ENCODE results near the gene GFM2.
"Not testable (repeated sequence)": the region's sequence is repeated elsewhere in the genome, so short reads cannot be mapped to it uniquely, and the experiment has no call there.

The GFM2 gene

DNA sequence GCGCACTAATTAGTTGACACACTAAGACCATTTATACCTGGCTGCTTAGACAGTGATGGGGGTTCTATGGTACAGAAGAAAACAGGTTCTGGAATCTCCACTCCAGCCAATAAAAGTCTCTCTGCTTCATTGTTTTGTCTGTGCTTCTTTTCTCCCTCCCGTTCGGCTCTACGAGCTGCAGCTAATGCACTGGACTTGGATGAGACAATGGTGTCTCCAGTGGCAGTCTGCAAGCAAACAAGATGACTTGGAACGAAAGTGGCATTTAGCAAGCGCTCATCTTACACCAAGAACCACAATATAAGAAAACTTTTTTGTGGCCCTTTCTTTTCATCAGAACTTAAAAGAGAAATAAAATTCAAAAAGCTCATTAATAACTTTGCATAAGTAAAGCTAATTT lies 30.2 kb downstream of the GFM2 start:
- no peak for DNase-seq (ENCODE audit: low read depth)
- H3K4me3 ChIP-seq (ENCODE audit: low read depth, low read length) = no peak overlapping the region

DNA sequence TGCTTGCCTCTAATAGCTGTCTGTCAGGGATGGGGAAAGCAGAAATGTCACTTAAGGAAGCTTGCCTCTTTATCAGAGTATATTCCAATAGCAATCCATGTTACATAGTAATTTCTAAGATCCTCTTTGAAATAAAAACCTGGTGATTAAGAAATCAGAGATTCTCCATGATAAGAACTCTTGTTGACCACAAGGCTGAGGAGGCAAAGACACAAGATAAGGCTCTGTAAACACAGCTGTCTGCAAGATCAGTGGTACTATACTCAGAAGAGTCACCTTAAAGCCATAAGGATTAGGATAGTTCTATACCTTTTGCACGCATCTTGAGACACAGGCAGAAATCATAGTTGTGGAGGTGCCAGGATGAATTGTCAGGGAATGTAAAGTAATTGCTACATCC lies 41.6 kb downstream of the GFM2 start:
- DNase-seq (ENCODE audit: low read depth) = no peak
- H3K4me3 ChIP-seq (ENCODE audit: low read depth, low read length) = no peak overlapping the region

DNA sequence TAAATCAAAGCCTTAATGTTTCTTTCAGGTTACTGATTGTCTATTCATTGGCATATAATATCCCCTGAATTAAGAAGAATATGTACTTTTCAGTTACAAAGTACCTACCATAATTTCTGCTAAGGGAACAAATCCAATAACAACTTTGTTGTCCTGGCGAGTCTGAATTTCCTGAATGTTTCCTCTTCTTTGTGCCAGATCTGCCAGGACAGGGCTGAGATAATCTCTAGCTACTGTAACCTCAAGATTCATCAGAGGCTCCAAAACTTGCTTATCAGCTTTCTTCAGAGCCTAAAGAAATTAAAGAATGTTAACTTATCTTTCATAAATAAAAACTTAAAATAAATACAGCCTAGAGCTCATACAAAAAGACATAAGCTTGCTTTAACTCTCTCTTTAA lies 44.6 kb downstream of the GFM2 start:
- DNase-seq (ENCODE audit: low read depth) = no peak
- H3K4me3 ChIP-seq (ENCODE audit: low read depth, low read length) = no peak overlapping the region

DNA sequence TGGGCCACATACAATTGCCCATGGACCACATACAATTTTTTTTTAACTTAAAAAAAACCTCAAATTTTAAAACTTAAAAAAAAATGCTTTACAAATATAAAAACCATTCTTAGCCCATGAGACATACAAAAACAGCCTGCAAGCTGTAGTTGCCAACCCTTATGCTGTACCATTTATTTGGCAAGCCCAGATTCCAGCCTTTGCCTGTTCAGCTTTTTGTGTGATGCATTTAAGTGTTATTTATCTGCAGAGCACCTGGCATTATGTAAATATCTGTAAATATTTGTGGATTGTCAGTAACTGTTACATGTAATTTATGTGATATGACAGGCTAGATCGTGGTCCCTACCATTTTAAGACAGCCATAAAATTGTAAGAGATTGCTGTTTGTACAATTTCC lies 49.3 kb downstream of the GFM2 start:
- H3K4me3 ChIP-seq (ENCODE audit: low read depth, low read length) = no peak overlapping the region

DNA sequence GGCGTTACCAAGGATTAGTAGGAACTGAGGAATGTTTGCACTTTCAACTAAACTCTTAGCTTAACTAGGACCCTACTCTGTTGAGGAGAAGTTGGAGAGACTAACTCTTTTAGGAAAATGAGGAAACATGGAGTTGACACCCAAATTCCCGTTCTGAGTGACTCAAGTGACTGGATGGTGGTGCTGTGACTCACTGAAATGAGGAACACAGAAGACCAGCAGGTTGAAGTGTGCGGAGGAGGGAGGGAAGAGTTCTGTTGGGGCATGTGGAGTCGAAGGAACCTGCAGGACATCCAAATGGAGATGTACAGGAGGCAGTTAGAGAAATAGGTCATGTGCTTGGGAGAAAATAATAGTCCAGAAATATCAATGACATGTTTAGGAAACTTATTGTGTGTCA lies 73.7 kb downstream of the GFM2 start:
- no peak for DNase-seq (ENCODE audit: low read depth)
- H3K4me3 ChIP-seq (ENCODE audit: low read depth, low read length) = no peak overlapping the region

More for the DNA sequence above, 49.3 kb downstream of the GFM2 start:
- no peak for DNase-seq (ENCODE audit: low read depth)

DNA sequence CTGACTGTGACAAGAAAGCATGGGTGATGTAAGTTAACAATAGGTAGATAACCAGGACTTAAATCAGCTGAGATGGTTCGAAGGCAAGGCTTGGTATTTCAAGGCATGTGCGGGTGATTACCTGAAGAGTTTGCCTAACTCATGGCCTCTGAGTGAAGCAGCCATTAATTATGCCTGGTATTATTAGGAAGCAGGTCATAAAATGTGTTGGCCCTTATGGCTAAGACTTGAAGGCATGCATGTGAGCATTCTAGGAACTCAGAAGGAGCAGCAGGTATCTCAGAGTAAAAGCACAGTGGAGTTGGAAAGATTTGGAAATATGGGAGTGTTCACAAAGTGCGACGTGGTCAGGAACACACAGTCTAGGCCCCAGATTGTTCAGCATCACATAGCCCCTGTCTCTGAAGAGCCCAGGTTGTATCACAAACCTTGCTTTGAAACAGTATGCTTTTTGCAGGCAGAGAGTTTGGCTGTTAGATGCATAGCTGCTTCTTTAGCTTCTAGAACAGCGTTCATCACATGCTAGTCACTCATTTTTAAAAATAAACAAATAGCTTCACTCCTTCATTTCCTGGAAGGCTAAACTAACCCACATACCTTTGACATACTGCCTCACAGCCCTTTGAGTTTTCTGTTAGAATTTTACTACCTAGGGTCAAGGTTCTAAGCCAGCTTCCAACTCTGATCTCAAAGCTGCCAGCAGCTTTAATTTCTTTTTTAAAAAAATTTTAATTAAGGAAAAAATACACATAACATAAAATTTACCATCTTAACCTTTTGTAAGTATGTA lies 79.8 kb downstream of the GFM2 start:
- DNase-seq (ENCODE audit: low read depth) = no peak
- no peak overlapping the region for H3K4me3 ChIP-seq (ENCODE audit: low read depth, low read length)

DNA sequence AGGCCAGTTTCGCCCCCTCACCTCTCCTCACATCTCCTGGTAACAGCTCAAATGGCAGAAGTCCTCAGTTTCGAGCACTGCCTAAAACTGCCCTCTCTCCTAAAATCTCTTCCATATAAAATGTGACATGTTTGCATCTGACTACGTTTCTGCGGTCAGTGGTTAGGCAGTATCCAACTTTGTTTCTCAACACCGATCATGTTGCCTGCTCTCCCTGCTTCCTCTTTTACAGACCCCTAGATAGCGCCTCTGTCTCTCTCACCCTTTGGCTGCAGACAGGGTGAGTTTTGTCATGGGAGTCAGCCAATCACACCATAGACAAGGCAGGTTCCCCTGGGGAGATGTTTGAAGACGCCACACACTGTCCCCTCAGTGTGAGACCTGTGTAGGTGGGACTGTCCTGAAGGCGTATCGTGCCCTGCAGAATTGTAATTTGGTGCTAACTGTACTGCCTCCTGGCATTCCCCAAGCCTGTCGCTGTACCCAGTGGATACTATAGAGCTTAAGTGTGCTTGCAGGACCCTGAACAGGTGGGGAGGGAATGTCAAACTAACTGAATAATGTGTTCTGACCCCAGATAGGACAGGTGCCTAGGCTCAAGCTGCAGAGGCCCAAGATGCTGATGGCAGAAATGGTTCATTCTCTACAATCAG lies 80.8 kb downstream of the GFM2 start:
- H3K4me3 ChIP-seq (ENCODE audit: low read depth, low read length) = peak overlapping the region; percentile 82
- no peak for DNase-seq (ENCODE audit: low read depth)

DNA sequence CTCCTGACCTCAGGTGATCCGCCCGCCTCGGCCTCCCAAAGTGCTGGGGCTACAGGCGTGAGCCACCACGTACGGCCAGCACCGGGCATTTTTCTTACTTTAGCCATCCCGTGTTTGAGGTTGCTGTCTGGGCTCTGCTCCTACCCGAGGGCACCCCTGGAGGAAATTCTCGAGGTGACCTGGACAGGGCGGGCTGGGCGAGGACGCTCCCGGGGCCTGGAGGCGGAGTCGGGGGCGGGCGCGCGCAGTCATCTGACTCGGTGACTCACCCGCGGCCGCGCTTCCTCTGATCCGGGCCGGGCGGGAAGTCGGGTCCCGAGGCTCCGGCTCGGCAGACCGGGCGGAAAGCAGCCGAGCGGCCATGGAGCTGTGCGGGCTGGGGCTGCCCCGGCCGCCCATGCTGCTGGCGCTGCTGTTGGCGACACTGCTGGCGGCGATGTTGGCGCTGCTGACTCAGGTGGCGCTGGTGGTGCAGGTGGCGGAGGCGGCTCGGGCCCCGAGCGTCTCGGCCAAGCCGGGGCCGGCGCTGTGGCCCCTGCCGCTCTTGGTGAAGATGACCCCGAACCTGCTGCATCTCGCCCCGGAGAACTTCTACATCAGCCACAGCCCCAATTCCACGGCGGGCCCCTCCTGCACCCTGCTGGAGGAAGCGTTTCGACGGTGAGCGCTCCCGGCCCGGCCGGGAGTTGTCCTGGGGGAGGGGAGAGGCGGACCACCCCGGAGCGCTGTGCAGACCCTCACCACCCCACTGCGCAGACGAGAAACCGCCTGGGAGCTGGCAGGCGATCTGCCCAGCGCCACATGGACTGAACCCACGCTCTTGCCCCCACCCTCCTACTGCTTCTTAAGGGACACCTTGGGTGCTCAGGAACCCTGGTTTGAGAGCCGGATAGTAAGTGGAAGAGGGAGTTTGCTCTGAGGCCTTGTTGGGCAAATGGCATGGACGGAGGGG lies 81.7 kb downstream of the GFM2 start, which contains the start of gene HEXB:
Gene HEXB (plus strand): TSS at position 334 of the 952 bp plus-strand sequence. CDS start 28 bp downstream, at position 362.
- peak within 1 kb of the TSS; percentile 82 for H3K4me3 ChIP-seq (ENCODE audit: low read depth, low read length)
- DNase-seq (ENCODE audit: low read depth) = no peak

DNA sequence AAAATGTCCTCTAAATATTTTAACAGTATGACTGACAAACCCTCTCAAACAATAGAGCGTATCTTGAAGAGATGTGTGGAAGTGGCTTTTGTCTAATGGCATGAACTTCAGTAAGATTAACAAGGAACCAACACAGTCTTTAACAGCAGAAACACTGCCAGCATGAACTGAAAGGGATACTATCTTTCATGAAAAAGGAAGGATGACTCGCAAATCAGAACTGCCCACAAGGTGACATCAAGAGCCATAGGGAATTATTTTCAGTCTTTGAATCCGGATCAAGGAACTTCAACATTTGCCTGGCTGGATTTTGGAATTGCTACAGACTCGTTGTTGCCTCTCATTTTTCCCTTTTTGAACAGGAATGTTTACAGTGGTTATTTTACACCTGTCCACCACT lies 87.0 kb downstream of the GFM2 start:
- no peak for DNase-seq (ENCODE audit: low read depth)
- H3K4me3 ChIP-seq (ENCODE audit: low read depth, low read length) = no peak overlapping the region

DNA sequence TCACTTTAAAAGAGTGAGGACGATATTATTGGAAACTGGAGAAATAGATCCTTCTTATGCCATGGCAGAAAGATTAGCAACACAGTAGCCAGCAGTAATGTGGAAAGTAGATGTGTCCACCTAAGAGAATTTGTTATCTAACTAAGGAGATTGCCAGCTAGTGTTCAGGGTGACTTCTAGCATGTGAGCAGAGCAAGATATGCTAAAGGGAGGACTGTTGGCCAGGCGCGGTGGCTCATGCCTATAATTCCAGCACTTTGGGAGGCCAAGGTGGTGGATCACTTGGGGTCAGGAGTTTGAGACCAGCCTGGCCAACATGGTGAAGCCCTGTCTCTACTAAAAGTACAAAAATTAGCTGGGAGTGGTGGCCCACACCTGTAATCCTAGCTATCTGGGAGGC lies 87.6 kb downstream of the GFM2 start:
- not testable (repeated sequence) for H3K4me3 ChIP-seq (ENCODE audit: low read depth, low read length); DNase-seq (ENCODE audit: low read depth)

DNA sequence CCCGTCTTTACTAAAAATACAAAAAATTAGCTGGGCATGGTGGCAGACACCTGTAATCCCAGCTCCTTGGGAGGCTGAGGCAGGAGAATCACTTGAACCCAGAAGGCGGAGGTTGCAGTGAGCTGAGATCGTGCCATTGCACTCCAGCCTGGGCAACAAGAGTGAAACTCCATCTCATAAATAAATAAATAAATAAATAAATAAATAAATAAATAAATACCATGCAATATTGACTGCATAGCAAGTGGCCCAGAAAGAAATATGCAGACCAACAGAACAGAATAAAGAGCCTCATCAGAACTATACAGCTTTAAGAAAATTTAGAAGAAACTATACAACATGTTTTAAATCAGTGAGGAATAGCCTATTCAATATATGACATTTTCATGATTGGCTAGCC lies 88.8 kb downstream of the GFM2 start:
- DNase-seq (ENCODE audit: low read depth); H3K4me3 ChIP-seq (ENCODE audit: low read depth, low read length): not testable (repeated sequence)

DNA sequence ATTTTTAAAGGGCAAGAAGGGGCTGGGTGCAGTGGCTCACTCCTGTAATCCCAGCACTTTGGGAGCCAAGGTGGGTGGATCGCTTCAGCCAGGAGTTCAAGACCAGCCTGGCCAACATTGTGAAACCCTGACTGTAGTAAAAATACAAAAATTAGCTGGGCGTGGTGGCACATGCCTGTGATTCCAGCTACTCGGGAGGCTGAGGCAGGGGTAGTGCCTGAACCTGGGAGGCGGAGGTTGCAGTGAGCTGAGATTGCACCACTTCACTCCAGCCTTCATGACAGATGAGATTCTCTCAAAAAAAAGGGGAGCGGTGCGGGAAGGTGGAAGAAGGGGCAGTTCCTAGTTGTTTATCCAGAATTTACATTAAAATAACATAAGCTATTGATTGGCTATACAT lies 90.5 kb downstream of the GFM2 start:
- not testable (repeated sequence) for H3K4me3 ChIP-seq (ENCODE audit: low read depth, low read length); DNase-seq (ENCODE audit: low read depth)

DNA sequence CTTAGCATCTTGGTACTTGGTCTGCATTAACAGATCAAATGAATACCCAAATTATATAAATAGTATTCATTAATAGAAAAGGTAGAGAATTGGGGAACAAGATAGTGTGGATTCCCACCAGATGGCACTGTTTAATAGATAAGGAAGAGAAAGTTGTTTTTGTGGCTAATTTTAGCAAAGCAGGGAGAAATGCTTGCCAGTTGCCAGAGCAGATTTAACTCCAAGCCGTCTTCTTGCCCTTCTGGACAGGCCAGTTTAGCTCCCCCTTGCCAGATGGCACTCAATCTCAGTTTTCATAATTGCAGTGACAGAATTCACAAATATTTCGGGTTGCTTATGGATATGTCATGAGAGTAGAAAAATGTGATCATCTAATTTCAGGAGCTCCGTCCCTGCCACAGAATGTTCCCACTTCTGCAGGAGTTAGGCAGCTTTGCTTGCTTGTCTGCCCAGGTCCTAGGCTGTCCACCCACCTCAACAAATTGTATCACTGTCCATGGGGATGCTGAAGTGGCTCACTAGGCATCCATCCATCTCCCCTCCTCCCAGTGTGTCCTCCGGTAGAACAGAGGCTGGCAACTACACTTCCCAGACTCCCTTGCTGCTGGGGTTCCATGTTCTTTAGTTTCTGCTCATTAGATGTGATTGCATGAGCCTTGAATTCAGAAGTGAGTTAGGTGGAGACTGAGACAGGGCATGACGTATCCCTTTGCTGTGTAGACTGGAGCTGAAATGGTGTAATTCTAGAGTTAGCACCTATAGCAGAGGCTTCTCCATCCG lies 93.7 kb downstream of the GFM2 start:
- H3K4me3 ChIP-seq (ENCODE audit: low read depth, low read length) = no peak overlapping the region
- no peak for DNase-seq (ENCODE audit: low read depth)

DNA sequence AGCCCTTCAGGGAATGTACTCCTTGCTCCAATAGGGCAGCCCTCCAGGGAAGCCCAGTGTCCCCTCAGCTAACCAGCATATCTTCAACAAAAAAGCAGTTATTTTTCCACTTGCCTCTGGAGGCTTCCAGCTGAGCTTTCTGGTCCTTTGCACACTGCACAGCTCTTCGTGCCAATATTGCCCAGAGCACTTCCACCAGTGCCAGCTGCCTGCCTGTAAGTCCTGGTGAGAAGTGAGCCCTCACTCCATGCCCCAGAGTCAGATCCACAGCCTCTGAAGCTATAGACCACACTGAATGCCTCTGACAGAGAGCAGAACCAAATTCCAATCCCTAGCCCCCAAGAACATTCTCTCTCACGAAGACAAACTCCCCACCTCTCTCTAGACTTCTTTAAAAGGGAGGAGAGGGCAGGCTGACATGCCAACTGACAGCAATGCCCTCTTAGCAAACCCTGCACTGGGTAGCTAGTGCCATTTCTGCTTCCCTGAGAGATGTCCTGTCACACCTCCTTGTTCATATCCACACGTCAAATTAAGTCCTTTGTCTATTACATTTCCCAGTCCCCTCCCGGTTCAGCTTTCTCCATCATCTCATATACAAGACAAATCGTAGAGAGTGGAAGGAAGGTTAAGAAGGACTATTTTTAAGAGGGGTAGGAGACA lies 94.6 kb downstream of the GFM2 start:
- no peak overlapping the region for H3K4me3 ChIP-seq (ENCODE audit: low read depth, low read length)
- DNase-seq (ENCODE audit: low read depth) = no peak
